Measurements from ENCODE around the gene GID4. TPM values are rescaled to one million over a fixed set of nuclear protein-coding genes. Genes with fewer than 3 reads are reported as not detected.

Gene GID4
- total and polyA plus RNA-seq, 9 of the 15 experiments (the other 6 are each of a cell fraction or from before 2014, with no cell fraction given), result 1.2 to 6.4 (median 3.7) TPM

DNA sequence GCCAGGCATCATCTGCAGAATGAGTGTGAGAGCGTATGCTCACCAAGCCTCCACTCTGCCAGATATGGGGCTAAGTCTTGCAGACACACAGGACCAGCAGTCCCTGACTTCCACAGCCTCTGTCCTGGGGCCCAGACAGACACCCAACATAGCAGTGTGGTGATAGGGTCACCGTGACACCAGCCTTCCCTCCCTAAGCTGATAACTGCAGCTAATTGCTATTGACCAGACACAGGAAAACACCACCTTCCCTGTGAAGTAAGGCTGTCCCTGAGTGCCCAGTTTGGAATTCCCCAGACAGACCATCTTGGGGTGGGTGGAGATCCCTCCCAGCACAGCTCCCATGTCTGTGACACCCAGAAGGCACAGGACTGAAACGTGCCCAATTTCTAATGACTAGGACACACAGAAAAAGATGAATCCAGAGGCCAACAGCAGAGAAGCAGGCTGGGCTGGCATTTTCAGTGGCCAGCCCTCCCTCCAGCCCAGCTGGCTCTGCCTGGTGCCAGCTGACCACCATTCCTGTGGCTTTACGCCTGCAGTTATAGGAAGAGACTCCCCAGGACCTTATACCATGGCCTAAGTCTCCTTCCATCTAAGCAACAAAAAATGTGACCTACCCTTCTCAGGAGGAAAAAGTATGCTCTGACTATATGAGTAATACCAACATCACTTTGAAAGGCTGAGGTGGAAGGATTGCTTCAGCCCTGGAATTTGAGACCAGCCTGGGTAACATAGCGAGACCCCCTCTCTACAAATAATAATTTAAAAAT, 30.5 kb upstream of the GID4 start:
- Histone ChIP-seq H3K27me3 (ENCODE audit: control insufficient read depth in 2 of 2, insufficient read depth in 2 of 2, low read length in 2 of 2) (no peaks in the 10 kb centered on the region), H3K4me2 (ENCODE audit: insufficient read depth, low read length) (no peak overlapping the region), H3K79me2 (ENCODE audit: control insufficient read depth, insufficient read depth, low read length) (no peaks in the 10 kb centered on the region), H3K9ac (ENCODE audit: insufficient read depth in 1 of 2, low read depth in 2 of 2, low read length in 2 of 2) (no peak overlapping the region), H3K4me1 (replicated peaks in 1 of 2; ENCODE audit: control insufficient read depth in 2 of 2, insufficient read depth in 2 of 2, low read length in 2 of 2) (peaks cover 0 to 10% of the 10 kb centered on the region in 2 experiments; a peak in 2 of 5 replicates), H3K9me1 (ENCODE audit: control insufficient read depth, insufficient read depth, low read length) (no peaks in the 10 kb centered on the region), H3K4me3 (no peak overlapping the region), H4K20me1 (replicated peaks; ENCODE audit: control insufficient read depth, insufficient read depth, low read length) (no peaks in the 10 kb centered on the region), H3K27ac (ENCODE audit: extremely low read depth, low read depth, low read length) (no peak overlapping the region), H3K9me3 (replicated peaks; ENCODE audit: control insufficient read depth, insufficient read depth, low read depth, low read length) (no peaks in the 10 kb centered on the region), H3K36me3 (ENCODE audit: control insufficient read depth, insufficient read depth, low read length) (no peaks in the 10 kb centered on the region; the same call in 2 of the 3 replicates), H2AFZ (ENCODE audit: low read depth, low read length) (no peak overlapping the region)
- 71% methylated on average over 5 of the region's 5 CpGs for WGBS (ENCODE audit: insufficient coverage, low coverage, missing lambda C conversion rate)
- ChIA-PET POLR2A (no interaction called here), CTCF (ENCODE audit: low intra/inter-chr PET ratio) (no interaction called here)
- intact Hi-C loops (cut with micrococcal nuclease) (no loop called here), in situ Hi-C loops (cut with MboI) (no loop called here)
- ATAC-seq, result no peak
- DNase-seq (ENCODE audit: extremely low read depth in 1 of 4, low spot score in 3 of 4), result no peak
- BruUV-seq (replicated peaks), result no TSS peak
- no peak for FAIRE-seq
- TF ChIP-seq NELFE (IDR thresholded peaks at IDR 0.05; ENCODE audit: insufficient read depth, insufficient read length) (no peak), MBD2 (IDR thresholded peaks at IDR 0.05; ENCODE audit: borderline replicate concordance, low read depth) (no peak), TFAM (CRISPR knock-in tag; conservative IDR thresholded peaks at IDR 0.05) (no peak), KLF10 (CRISPR knock-in tag; IDR thresholded peaks at IDR 0.05) (no peak), PHB (CRISPR knock-in tag; IDR thresholded peaks at IDR 0.05) (no peak), ELF2 (CRISPR knock-in tag; IDR thresholded peaks at IDR 0.05) (no peak), BRD4 (IDR thresholded peaks at IDR 0.05) (no peak), EP400 (IDR thresholded peaks at IDR 0.05) (no peak), HOXB6 (CRISPR knock-in tag; IDR thresholded peaks at IDR 0.05; ENCODE audit: borderline replicate concordance) (no peak), ZNF354B (CRISPR knock-in tag; IDR thresholded peaks at IDR 0.05) (no peak), POLR2H (tag; IDR thresholded peaks at IDR 0.05; ENCODE audit: low read depth) (no peak), HDAC2 (IDR thresholded peaks at IDR 0.05) (no peak), HNRNPK (IDR thresholded peaks at IDR 0.05; ENCODE audit: low read depth, low read length, poor library complexity, severe bottlenecking) (no peak)
- TF ChIP-seq, protein P1, sequence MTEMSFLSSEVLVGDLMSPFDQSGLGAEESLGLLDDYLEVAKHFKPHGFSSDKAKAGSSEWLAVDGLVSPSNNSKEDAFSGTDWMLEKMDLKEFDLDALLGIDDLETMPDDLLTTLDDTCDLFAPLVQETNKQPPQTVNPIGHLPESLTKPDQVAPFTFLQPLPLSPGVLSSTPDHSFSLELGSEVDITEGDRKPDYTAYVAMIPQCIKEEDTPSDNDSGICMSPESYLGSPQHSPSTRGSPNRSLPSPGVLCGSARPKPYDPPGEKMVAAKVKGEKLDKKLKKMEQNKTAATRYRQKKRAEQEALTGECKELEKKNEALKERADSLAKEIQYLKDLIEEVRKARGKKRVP (CRISPR knock-in tag; IDR thresholded peaks at IDR 0.05), result no peak
- TF ChIP-seq, protein P2, sequence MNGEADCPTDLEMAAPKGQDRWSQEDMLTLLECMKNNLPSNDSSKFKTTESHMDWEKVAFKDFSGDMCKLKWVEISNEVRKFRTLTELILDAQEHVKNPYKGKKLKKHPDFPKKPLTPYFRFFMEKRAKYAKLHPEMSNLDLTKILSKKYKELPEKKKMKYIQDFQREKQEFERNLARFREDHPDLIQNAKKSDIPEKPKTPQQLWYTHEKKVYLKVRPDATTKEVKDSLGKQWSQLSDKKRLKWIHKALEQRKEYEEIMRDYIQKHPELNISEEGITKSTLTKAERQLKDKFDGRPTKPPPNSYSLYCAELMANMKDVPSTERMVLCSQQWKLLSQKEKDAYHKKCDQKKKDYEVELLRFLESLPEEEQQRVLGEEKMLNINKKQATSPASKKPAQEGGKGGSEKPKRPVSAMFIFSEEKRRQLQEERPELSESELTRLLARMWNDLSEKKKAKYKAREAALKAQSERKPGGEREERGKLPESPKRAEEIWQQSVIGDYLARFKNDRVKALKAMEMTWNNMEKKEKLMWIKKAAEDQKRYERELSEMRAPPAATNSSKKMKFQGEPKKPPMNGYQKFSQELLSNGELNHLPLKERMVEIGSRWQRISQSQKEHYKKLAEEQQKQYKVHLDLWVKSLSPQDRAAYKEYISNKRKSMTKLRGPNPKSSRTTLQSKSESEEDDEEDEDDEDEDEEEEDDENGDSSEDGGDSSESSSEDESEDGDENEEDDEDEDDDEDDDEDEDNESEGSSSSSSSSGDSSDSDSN (IDR thresholded peaks at IDR 0.05; ENCODE audit: borderline replicate concordance in 1 of 2, low read depth in 2 of 2, low read length in 2 of 2), result no peak
- TF ChIP-seq, protein P3, sequence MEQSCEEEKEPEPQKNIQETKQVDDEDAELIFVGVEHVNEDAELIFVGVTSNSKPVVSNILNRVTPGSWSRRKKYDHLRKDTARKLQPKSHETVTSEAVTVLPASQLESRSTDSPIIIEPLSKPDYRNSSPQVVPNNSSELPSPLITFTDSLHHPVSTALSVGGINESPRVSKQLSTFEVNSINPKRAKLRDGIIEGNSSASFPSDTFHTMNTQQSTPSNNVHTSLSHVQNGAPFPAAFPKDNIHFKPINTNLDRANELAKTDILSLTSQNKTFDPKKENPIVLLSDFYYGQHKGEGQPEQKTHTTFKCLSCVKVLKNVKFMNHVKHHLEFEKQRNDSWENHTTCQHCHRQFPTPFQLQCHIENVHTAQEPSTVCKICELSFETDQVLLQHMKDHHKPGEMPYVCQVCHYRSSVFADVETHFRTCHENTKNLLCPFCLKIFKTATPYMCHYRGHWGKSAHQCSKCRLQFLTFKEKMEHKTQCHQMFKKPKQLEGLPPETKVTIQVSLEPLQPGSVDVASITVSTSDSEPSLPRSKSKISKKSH (CRISPR knock-in tag; IDR thresholded peaks at IDR 0.05), result no peak
